ENCODE measurements around the gene CDK5R1.

Gene CDK5R1

DNA sequence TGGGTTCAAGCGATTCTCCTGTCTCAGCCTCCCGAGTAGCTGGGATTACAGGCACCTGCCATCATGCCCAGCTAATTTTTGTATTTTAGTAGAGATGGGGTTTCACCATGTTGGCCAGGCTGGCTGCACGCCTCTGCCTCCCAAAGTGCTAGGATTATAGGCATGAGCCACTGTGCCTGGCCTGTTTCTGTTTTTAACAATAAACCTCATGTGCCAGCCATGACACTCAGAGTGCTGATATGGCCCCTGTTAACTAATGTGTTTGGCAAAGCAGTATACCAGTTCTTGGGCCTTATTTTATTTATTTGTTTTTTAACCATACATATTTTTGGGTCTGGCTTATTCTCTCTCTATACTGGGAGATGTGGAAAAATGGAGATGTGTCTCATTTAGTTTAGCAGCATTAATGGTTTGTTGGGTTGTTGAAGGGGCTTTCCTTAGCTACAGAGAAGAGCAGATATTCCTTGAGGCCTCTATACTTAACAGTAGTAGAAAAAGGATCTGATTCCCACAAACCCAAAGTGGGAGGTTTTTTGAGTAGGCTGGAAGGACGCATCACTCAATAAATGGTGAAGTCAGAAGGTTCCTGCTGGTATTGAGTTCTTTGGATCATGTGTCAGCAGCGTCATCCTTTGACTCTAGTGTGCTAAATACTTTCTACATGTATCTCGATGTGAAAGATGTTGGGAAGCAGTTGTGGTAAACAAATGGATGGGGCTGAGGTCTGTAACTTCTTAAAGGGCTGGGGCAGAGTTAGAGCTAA lies 16.2 kb upstream of the CDK5R1 start:
- no peak for DNase-seq (ENCODE audit: extremely low read depth in 1 of 2, low read depth in 1 of 2)

DNA sequence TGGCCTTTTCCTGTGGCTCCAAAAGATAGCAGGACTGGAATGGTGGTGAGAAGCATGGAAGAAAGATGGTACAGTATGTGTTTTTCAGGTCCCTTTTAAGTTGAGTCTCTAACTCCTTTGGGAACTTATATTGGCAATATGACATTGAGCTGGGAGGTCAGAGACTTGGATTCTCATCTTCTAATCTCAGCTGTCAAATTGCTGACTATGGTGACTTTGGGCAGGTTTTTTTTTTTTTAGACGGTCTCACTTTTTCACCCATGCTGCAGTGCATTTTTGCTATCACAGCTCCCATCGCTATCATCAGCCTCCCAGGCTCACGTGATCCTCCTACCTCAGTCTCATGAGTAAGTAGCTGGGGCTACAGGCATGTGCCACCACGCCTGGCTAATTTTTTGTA lies 15.1 kb upstream of the CDK5R1 start:
- DNase-seq (ENCODE audit: extremely low read depth in 1 of 2, low read depth in 1 of 2), result no peak

DNA sequence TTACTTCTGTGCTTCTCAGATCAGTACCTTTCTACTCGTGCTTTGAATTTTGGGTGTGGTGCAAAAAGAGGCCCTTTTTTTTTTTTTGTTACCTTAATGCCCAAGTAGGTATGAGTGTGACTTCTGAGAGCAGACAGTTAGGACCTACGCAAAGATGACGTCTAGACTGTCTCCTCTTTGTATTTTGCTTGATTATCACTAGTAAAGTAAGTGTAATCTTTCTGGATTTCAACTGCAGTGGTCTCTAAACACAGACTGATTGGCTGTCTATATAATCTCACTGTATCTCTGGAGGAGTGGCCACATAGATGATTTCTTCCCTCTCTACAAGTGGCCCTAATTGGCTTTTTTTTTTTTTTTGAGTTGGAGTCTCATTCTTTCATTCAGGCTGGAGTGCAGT lies 11.5 kb upstream of the CDK5R1 start:
- DNase-seq (ENCODE audit: extremely low read depth in 1 of 2, low read depth in 1 of 2), result no peak

DNA sequence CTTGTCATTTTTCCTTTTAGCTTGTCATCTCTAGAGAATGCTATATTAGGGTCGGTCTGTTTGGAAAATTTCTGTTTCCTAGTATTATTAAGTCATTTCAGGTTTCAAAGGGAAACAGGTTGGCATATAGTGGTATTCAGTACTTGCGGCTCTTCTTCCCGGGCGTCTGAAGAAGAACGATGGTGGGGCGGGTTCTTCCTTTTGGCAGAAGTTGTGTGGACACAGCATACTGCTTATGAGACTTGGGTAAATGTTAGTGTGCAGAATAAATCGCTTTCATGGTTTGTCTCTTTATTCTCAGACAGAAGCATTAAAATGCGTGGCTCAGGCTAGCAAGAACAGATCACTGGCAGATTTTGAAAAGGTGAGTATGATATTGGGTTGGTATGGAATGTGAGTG lies 9.6 kb upstream of the CDK5R1 start:
- DNase-seq (ENCODE audit: extremely low read depth in 1 of 2, low read depth in 1 of 2), result no peak

DNA sequence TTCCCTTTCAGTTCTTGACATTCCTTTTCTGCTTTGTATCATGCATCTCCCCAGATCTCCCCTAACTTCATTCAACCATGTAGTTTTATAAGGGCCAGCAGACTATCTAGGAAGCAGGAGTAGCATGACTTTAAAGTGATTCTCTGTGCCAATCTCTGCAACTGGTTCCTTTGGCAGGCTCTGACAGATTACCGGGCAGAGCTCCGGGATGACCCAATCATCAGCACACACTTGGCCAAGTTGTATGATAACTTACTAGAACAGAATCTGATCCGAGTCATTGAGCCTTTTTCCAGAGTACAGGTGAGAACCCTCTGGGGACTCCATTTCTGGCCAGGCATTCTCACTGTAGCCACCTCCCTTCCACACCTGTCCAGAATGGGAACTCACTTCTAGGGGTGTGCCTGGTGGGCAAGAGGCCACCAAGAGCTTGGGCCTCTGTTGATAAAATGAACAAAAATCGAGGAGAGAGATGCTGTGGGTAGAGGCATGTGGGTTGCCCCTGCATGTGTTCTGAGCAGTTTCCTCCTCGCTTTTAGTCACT lies 7.6 kb upstream of the CDK5R1 start:
- no peak for DNase-seq (ENCODE audit: extremely low read depth in 1 of 2, low read depth in 1 of 2)

DNA sequence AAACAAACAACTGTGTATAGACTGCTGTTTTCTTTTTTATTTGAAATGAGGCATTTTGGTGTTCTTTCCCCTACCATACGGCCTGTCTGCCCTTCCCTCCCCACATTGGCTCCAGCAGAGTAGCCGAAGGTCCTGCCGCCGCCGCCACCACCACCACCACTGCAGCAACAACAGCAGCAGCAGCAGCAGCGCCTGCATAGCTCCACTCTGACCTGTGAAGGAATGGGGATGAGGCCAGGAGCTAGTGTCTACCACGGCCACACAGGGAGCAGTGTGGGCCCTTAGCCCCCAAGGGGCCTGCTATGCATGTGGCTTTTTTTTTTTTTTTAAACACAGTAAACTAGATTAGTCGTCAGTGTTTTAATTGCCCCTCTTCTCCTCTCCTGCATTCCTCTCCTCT lies 5.6 kb upstream of the CDK5R1 start:
- DNase-seq (ENCODE audit: extremely low read depth in 1 of 2, low read depth in 1 of 2), result no peak

DNA sequence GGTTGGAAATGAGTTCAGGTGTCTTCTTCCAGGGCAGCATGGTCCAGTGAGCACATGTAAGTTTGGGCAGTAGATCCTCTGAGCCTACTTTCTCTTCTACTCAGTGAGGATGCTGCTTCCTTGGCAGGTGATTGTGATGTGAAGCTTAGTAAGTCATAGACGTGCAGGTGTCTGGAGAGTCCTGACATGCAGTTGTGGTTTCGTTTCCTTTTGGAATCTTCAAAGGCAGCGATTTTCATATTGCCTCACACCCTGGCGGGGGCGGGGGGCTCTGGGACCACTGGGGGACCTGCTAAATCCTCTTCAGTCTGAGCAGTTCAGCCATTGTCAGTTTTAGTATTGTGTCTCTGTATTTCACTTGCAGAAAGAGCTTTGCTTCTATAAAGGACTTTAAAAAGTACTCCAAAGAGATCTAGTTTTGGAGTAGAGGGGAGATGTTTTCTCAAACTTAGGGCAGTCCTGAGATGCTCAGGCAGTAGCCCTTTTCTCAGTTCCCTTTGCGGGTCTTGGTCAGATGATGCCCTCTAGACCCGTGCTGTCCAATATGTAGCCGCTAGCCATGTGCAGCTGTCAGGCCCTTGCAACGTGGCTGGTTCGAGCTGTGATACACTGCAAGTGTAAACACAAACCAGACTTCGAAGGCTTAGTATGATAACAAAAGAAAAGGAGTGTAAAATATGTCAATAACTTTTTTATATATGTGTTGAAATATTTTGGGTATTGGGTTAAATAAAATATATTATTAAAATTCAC lies 4.0 kb upstream of the CDK5R1 start:
- DNase-seq (ENCODE audit: extremely low read depth in 1 of 2, low read depth in 1 of 2), result no peak

DNA sequence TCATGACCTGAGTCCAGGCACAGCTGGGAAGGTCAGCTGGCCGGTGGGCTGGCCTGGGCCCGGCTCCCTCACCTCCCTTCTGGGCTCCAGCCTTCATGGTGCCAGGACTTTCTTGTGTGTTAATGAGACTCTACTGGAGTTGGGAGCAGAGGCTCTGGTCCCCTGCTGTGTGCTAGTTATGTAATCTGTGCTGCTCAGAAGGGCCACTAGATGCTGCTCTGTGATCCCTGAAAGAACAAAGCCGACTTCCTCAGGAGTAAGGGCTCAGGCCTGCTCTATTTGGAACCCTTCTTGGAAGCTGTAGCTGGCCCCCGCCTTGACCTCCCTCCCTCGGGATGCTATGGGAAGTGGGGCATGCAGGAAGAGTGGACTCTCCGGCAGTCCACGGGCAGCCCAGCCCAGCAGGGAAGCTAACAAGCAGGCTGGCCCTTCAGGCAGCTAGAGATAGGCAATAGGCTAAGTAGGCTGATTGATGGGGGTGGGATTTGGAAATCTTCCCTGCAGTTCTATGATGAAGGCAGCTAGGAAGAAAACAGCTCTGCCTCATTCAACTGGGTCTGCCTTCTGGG lies 3.3 kb upstream of the CDK5R1 start:
- DNase-seq (ENCODE audit: extremely low read depth in 1 of 2, low read depth in 1 of 2), result no peak

DNA sequence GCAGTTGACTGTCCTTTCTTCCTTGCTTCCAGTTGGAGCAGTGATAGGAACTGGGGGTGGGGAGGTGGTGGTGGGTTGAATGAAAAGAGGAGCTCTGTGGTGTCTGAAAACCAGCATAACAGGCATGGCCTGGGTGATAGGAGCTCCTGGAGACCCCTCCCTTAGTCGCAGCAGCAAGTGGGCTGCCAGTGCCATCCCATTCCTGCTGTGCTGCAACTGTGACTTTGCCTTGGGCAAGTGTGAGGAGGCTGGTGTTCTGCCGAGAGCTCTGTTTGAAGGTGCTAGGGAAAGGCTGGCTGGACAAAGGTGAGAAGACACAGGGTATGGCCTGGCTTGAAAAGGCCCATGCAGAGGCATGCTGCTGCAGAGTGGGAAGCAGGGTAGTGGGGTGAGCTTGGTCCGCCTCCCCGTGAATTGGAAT lies 2.7 kb upstream of the CDK5R1 start:
- DNase-seq (ENCODE audit: extremely low read depth in 1 of 2, low read depth in 1 of 2), result no peak

DNA sequence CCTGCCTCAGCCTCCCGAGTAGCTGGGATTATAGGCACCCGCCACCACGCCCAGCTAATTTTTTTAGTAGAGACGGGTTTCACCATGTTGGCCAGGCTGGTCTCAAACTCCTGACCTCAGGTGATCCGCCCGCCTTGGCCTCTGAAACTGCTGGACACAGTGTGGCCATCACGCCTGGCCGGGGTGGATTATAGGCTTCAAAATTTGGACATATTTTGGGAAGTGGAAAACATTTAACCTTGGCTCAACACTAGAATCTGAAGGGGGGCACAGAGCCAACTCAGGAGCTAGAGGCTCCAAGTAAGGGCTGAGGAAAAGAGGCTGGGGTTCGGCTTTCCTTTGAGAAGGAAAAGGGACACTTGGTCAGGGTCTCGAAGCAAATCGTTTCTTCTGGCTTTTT lies 2.2 kb upstream of the CDK5R1 start:
- no peak for DNase-seq (ENCODE audit: extremely low read depth in 1 of 2, low read depth in 1 of 2)

DNA sequence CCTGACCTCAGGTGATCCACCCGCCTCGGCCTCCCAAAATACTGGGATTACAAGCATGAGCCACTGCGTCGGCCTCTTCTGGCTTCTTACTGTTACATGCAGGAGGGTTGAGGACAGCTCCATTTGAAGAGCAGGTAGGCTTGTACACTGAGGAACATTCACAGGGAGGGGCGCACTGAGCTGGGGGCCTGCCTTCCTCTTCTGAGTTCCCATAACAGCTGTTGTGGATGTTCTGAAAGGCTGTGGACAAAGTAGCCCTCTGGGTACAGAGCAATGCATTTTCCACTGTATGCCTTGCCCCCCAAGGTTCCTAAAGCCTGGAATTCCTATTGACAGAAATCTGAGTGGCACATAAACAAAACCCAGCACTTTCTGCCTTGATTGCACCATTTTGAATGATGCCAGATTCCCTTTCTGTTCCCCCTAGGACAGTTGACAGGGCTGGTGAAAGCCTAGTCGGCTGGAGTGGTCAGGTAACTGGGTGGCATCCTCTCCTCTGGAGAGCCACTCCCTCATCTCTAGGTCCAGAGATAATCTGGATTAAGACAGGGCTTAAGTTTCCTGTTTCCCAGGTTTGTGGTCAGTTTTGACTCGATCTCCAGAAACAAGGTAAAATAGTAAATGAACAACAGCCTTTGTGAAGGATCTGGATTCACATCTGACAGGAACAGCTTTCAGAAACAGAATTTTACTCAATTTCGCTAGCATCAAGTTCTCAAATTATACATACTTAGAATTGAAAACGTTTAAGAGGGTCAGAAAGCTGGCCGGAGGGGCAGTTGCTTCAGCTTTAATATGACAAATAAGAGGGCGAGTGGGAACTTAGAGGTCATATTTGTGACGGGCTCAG lies 1.3 kb upstream of the CDK5R1 start:
- DNase-seq (ENCODE audit: extremely low read depth in 1 of 2, low read depth in 1 of 2), result no peak

DNA sequence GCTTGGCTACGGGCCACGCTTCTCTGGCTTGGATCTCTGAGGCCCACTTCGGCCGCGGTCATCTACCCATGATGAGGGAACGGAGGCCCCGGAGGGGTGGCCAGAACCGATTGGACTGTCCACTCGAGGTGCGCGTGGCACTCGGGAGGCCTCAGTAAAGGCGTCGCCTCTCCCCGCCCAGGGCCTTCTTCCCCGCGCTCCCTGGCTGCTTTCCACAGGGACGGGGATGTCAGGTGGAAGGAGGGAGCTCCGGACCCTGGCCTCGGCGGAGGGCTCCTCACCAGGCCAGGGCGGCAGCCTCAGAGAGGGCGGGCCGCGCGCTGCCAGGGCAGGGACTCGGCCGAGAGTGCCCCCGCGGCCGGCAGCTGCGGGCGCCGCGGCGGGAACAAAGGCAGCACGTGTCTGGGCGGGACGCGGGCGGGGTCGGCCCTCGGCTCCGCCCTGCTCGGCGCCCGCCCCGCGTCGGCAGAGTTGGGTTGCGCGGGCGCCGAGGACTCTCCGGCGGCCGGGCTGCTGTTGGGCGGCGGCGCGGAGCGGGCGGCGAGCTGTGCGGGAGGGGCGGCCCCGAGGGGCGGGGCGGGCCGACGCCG lies 587 bp upstream of the CDK5R1 start:
- DNase-seq (ENCODE audit: extremely low read depth in 1 of 2, low read depth in 1 of 2), result peak in 1 of 2 donors; percentile 58

DNA sequence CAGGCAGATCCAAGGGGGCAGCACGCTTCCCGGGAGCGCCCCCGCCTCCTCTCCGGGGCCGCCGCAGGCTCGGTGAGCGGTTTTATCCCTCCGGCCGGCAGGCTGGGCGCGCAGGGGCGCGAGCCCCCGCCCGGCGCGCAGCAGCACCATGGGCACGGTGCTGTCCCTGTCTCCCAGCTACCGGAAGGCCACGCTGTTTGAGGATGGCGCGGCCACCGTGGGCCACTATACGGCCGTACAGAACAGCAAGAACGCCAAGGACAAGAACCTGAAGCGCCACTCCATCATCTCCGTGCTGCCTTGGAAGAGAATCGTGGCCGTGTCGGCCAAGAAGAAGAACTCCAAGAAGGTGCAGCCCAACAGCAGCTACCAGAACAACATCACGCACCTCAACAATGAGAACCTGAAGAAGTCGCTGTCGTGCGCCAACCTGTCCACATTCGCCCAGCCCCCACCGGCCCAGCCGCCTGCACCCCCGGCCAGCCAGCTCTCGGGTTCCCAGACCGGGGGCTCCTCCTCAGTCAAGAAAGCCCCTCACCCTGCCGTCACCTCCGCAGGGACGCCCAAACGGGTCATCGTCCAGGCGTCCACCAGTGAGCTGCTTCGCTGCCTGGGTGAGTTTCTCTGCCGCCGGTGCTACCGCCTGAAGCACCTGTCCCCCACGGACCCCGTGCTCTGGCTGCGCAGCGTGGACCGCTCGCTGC lies 832 bp downstream of the CDK5R1 start:
- DNase-seq (ENCODE audit: extremely low read depth in 1 of 2, low read depth in 1 of 2), result no peak

DNA sequence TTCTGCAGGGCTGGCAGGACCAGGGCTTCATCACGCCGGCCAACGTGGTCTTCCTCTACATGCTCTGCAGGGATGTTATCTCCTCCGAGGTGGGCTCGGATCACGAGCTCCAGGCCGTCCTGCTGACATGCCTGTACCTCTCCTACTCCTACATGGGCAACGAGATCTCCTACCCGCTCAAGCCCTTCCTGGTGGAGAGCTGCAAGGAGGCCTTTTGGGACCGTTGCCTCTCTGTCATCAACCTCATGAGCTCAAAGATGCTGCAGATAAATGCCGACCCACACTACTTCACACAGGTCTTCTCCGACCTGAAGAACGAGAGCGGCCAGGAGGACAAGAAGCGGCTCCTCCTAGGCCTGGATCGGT lies 1.4 kb downstream of the CDK5R1 start:
- no peak for DNase-seq (ENCODE audit: extremely low read depth in 1 of 2, low read depth in 1 of 2)

DNA sequence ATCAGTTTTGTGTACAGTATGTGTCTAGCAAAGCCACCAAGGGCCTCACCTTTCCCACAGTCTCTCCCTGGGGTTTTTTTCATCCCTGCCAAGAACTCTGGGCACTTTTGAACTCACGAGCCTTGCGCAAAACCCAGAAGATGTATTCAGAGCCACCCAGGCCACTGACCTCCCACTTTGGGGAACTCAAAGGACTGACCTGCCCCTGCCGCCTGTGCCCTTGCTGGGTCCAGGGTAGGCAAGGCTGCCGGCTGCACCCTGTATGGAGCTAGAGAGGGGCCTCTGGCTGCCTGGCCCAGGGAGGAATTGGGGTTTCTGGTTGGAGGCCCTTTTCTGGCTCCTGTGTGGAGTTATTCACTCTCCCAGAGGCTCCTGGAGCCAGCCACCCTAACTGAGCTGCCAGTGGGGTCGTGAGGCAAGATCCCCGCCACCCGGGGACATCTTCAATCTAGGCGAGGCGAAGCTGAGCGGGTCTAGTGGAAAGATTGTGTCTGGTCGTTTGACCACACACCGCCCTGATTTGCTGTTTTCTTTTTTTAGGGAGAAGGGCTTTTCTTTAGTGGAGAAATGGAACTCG lies 1.9 kb downstream of the CDK5R1 start:
- DNase-seq (ENCODE audit: extremely low read depth in 1 of 2, low read depth in 1 of 2), result no peak

DNA sequence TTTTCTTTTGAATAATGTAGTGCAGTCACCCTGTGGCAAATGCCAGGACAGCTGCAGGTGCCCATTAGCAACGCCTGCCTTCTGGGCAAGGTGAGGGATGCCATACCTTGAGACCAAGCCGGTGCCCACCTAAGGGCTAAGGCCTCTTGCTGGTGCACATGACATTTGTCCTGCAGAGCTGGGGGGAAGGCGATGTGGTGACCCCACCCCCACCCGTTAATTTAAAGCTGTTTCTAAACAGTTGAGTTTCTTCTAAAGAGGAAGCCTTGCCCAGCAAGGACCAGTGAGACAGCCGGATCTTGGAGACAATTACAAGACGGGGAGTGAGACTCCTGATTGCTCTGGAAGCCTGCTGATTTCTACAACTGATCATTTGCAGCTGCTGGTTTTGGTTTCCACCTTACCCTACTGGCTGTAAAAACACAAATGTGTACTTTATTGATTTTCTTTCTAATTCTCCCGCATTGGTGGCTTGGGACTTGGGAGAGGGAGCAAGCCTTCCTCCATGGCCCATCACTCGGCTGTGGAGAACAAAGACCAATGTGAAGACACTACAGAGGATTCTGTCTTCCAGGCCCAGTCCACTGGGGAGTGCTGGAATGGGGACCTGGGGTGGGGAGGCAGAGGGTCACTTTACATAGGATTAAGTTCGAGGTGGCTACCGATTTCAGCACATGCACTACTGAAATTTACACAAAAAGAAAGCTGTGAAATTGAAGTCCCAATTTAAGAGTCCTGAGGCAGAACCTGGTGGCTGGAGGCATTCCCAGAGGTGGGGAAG lies 2.7 kb downstream of the CDK5R1 start:
- no peak for DNase-seq (ENCODE audit: extremely low read depth in 1 of 2, low read depth in 1 of 2)

DNA sequence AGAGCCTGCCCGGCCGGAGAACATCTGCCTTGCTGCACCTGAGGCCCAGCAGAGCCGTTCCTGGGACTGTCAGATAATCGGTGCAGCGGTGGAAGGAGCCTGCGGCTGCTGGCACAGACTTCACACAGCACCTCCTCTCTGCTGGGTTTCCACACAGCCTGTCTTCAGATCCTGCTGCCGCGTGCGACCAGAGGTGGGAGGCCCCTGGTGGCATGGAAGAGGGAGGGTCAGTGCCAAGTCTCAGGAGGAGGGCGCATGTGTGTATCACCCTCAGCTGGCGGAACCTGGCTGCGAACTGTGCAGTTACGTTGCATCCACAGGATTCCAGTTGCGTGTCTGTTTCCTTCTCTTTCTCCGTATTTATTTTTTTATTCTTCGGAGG lies 3.3 kb downstream of the CDK5R1 start:
- DNase-seq (ENCODE audit: extremely low read depth in 1 of 2, low read depth in 1 of 2), result no peak

DNA sequence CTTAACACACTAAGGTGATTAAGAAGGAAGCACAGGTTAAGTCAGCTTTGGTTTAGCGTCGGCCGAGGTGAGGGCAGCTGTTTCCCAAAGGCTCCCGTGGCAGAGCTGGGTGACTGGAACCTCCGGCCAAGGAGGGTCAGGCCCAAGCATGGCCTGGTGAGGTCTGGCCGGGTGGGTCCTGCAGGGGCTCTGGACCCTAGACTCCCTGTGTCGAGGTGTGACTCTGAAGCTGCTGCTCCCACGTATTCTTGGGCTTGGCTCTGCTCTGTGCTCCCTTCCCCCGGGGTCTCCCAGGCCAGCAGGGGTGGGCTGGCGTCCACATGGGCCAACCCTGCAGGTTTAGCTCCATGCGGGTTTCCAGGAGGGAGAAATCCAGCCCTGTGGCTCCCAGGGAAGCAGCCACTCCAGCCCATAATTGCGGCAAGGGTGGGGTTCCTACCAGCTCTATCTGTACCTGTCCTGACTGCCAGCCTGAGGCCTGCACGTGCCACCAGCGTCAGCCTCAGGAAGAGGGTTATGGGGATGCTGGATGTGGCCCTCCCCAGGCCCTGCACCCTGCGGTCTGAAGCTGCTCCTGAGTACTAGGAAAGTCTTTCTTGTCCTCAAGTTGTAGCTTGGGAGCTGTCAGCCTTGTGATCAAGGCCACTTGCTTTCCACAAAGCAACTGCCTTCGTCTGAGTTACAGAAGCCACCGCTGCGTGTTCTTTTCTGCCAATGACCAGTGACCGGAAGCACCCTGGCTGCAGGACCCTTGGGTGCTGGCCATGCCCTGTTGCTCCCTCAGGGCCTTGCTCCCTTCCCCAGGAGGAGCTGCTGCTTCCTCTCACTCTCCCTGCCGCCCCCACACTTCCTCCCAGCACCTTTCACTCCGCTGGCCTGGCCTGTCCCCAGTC lies 4.8 kb downstream of the CDK5R1 start:
- no peak for DNase-seq (ENCODE audit: extremely low read depth in 1 of 2, low read depth in 1 of 2)

Measured in activated CD8-positive, alpha-beta memory T cell treated with anti-CD3 and anti-CD28 coated beads for 1 hour (primary cell).